GM12892 (cell line): ENCODE measurements around the gene NANOS3.

Source experiments
- POLR2A ChIP-seq: IDR thresholded peaks from 2 replicates; pipeline ENCODE4 v1.6.1; 2011; ENCODE audit warnings: low read depth, low read length, control low read depth
- POLR2AphosphoS5 ChIP-seq: IDR thresholded peaks from 2 replicates; pipeline ENCODE4 v1.6.1; 2011; ENCODE audit warnings: low read depth, low read length, control low read depth

DNA sequence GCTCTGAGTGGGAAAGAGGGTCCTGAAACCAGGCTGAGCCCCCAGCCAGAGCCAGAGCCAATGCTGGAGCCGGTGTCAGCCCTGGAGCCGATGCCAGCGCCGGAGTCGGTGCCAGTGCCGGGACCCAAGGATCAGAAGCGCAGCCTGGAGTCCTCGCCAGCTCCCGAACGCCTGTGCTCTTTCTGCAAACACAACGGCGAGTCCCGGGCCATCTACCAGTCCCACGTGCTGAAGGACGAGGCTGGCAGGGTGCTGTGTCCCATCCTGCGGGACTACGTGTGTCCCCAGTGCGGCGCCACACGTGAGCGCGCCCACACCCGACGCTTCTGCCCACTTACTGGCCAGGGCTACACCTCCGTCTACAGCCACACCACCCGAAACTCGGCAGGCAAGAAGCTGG is 369 bp downstream of the NANOS3 start:
- TF ChIP-seq POLR2A (no peak), POLR2AphosphoS5 (no peak)
